RWPE2 (cell line): ENCODE results near the gene CDKN1A.
A peak's percentile ranks its signal among the peaks of the same experiment; 100 is the strongest.

Source experiments
- ATAC-seq: fragments of 200-7000 bp; cut with Tn5 transposase; 3 replicates; pipeline ENCODE4 v1.9.1; 2021; ENCODE audit warnings: low read depth
- DNase-seq: peaks from one replicate; pipeline ENCODE4 v3.0.0-alpha.2; 2020; ENCODE audit warnings: low spot score
- H3K27ac ChIP-seq: fragments of 450-650 bp; 2 replicates; pipeline ENCODE4 v1.5.1; 2017; ENCODE audit warnings: mild to moderate bottlenecking; ENCODE audit not compliant: poor library complexity, severe bottlenecking
- H3K27me3 ChIP-seq: fragments of 250-450 bp; sonication (Bioruptor Pico); 2 replicates; pipeline ENCODE4 v1.5.1; 2021; ENCODE audit warnings: mild to moderate bottlenecking, moderate library complexity; ENCODE audit not compliant: insufficient read depth, poor library complexity, severe bottlenecking
- H3K36me3 ChIP-seq: fragments of 250-450 bp; sonication (Bioruptor Pico); 2 replicates; pipeline ENCODE4 v1.5.1; 2020; ENCODE audit warnings: low read depth, mild to moderate bottlenecking, moderate library complexity
- H3K4me1 ChIP-seq: fragments of 250-450 bp; sonication (Bioruptor Pico); 2 replicates; pipeline ENCODE4 v1.5.1; 2021; ENCODE audit warnings: mild to moderate bottlenecking, moderate library complexity; ENCODE audit not compliant: insufficient read depth, poor library complexity, severe bottlenecking
- H3K4me3 ChIP-seq: fragments of 250-450 bp; sonication (Bioruptor Pico); 2 replicates; pipeline ENCODE4 v1.5.1; 2021; ENCODE audit warnings: mild to moderate bottlenecking, moderate library complexity; ENCODE audit not compliant: severe bottlenecking
- H3K9me3 ChIP-seq: fragments of 250-450 bp; sonication (Bioruptor Pico); 2 replicates; pipeline ENCODE4 v1.5.1; 2021; ENCODE audit warnings: mild to moderate bottlenecking, moderate library complexity; ENCODE audit not compliant: severe bottlenecking
- TF ChIP-seq, protein P1 (sequence below): fragments of 450-650 bp; IDR thresholded peaks from one replicate; pipeline ENCODE4 v1.5.1; 2017; ENCODE audit warnings: mild to moderate bottlenecking, moderate library complexity; ENCODE audit not compliant: poor library complexity, severe bottlenecking

Gene CDKN1A

GRCh38 chr6:36655085-36655724 is 23.3 kb upstream of the CDKN1A start:
- Histone ChIP-seq H3K4me1 (peaks cover 9% of the 10 kb centered on the region), H3K9me3 (no peaks in the 10 kb centered on the region), H3K4me3 (no peak overlapping the region), H3K27ac (no peak overlapping the region), H3K27me3 (no peaks in the 10 kb centered on the region), H3K36me3 (no peaks in the 10 kb centered on the region)
- ATAC-seq (no peak), DNase-seq (no peak)
- TF ChIP-seq, protein P1, sequence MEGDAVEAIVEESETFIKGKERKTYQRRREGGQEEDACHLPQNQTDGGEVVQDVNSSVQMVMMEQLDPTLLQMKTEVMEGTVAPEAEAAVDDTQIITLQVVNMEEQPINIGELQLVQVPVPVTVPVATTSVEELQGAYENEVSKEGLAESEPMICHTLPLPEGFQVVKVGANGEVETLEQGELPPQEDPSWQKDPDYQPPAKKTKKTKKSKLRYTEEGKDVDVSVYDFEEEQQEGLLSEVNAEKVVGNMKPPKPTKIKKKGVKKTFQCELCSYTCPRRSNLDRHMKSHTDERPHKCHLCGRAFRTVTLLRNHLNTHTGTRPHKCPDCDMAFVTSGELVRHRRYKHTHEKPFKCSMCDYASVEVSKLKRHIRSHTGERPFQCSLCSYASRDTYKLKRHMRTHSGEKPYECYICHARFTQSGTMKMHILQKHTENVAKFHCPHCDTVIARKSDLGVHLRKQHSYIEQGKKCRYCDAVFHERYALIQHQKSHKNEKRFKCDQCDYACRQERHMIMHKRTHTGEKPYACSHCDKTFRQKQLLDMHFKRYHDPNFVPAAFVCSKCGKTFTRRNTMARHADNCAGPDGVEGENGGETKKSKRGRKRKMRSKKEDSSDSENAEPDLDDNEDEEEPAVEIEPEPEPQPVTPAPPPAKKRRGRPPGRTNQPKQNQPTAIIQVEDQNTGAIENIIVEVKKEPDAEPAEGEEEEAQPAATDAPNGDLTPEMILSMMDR, result no peak

- Histone ChIP-seq H3K4me1 (peaks cover 9% of the 10 kb centered on the region), H3K9me3 (no peaks in the 10 kb centered on the region), H3K4me3 (no peak overlapping the region), H3K27me3 (no peaks in the 10 kb centered on the region), H3K36me3 (no peaks in the 10 kb centered on the region), H3K27ac (no peak overlapping the region)
- TF ChIP-seq, protein P1, result no peak
- DNase-seq, result no peak
- ATAC-seq, result no peak
Observed at GRCh38 chr6:36656441-36656840, 22.1 kb upstream of the CDKN1A start.

- Histone ChIP-seq H3K4me3 (no peak overlapping the region), H3K27me3 (no peaks in the 10 kb centered on the region)
Observed at GRCh38 chr6:36657271-36657670, 21.2 kb upstream of the CDKN1A start.

DNA sequence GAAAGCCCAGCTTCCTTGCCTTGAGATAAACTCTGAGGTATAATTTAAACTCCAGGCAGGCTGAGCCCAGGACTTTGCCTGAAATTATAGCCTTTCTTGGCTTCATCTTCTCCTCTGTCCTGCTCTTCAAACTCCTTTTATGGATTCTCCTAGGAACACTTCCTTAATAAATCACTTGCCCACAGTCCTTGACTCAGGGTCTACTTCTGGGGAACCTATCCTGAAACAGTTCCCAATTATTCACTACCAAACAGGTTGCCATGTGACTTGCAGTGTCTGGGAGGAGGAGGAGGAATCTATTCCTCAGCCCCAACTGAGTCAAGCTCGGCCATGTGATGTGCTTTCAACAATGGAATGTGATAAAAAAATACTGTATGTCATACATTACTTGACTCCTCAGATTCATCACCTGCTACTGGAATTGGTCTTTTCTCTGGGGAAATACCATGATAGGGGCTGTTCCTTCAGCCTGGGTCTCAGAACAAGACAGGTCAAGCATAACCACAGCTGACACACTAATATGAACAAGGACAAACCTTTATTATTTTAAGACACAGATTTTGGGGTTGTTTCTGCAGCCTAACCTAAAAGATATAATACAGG is 20.5 kb upstream of the CDKN1A start:
- Histone ChIP-seq H3K4me3 (no peak overlapping the region), H3K27ac (no peak overlapping the region), H3K36me3 (no peaks in the 10 kb centered on the region), H3K27me3 (no peaks in the 10 kb centered on the region), H3K9me3 (no peaks in the 10 kb centered on the region), H3K4me1 (peaks cover 9% of the 10 kb centered on the region)
- ATAC-seq (peak; percentile 64), DNase-seq (no peak)
- TF ChIP-seq, protein P1, result no peak

More at GRCh38 chr6:36657271-36657670, 21.2 kb upstream of the CDKN1A start:
- no peak for DNase-seq
- H3K9me3 ChIP-seq, result no peaks in the 10 kb centered on the region
- peaks cover 9% of the 10 kb centered on the region for H3K4me1 ChIP-seq
- no peaks in the 10 kb centered on the region for H3K36me3 ChIP-seq
- no peak for ATAC-seq
- TF ChIP-seq, protein P1, result no peak
- H3K27ac ChIP-seq, result no peak overlapping the region

DNA sequence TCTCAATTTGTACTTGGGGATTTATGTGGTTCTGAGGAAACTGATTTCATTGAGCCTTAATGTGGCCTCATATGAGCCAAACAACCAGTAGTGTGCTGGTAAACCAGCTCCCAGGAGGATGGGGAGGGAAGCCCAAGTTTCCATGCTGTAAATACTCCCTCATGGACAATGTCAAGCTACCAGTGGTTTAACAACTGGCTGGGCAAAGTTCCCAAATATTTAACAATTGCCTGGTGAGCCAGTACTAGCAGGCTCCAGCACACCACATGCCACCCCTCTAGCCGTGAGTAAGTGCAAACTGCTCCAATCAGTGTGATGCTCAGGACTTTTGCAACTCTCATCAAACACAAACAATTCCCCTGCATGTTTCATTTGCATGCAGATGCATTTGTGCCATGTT is 19.2 kb upstream of the CDKN1A start:
- H3K27me3 ChIP-seq, result no peaks in the 10 kb centered on the region
- H3K9me3 ChIP-seq, result no peaks in the 10 kb centered on the region
- no peak overlapping the region for H3K27ac ChIP-seq
- H3K4me3 ChIP-seq, result no peak overlapping the region
- TF ChIP-seq, protein P1, result no peak
- H3K36me3 ChIP-seq, result no peaks in the 10 kb centered on the region
- H3K4me1 ChIP-seq, result peaks cover 9% of the 10 kb centered on the region
- ATAC-seq (peak; percentile 55), DNase-seq (no peak)
